GM18499 (cell line): ENCODE data around the gene PTPRN2.

ENCODE experiments used
- ATAC-seq: cut with Tn5 transposase; IDR thresholded peaks from one replicate; pipeline ENCODE4 v1.9.1; 2021; ENCODE audit warnings: moderate number of reproducible peaks; ENCODE audit not compliant: insufficient read depth, unreplicated experiment

Gene PTPRN2

DNA sequence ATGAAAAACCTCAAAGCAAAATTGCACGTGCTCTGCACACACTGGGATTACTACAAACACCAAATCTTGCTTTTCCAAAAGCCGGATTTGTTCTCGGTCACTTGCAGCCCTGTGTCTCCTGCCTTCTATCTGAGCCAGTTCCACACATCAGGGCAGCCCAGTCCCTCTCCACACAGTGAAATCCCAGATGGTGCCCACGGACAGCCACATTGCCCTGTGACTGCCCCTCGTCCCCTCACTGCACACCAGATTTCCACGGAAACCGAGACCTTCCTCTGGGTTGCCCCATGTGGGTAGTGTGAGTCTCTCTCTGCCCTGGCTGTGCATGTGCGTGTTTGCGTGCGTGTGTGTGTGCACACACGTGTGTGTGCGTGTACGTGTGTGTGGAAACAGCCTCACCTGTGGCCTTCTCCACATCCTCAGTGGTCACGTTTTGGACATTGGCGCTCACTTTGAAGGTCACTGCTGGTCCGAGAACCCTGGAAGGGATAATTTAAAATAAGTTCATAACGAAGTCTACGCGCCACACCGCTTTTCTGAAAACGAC, 506.7 kb downstream of the PTPRN2 start:
- ATAC-seq = no peak

DNA sequence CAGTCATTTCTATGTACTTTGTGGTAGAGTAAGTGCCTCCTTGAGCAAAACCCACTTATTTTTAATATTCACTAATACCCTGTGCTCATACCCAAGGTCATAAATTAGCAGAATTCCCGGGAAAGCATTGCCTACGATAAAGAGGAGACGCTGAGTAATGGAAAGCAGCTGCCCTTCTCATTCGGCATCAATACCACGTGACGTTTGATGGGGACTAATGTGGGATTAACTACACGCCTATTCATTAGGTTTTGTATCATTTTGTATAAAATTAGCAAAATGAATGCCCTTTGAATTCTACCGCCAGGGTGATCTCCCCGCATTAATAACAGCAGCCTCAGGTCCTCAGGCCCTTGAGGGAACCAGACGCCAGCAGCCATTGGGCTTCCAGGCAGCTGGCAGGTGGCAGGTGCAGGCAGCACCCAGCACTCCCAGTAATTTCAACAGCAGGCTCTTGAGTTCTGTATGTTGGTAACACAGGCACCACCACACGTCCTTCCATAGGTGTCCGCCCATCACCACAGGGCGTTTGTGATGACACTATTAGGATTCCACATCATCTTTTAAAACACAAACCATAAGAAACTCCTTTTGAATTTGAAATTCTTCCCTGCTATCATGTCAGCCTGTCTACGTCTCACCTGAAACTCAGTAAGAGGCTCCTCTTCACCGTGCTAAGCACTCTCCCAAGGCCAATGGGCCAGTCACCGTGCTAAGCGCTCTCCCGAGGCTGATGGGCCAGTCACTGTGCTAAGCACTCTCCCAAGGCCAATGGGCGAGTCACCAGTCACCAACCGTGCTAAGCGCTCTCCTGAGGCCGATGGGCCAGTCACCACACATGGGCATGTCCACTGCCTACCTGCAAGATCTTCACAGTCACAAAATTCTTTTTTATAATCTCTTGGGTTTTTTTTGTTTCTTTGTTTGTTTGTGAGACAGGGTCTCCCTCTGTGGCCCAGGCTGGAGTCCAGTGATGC, 509.4 kb downstream of the PTPRN2 start:
- ATAC-seq = no peak

DNA sequence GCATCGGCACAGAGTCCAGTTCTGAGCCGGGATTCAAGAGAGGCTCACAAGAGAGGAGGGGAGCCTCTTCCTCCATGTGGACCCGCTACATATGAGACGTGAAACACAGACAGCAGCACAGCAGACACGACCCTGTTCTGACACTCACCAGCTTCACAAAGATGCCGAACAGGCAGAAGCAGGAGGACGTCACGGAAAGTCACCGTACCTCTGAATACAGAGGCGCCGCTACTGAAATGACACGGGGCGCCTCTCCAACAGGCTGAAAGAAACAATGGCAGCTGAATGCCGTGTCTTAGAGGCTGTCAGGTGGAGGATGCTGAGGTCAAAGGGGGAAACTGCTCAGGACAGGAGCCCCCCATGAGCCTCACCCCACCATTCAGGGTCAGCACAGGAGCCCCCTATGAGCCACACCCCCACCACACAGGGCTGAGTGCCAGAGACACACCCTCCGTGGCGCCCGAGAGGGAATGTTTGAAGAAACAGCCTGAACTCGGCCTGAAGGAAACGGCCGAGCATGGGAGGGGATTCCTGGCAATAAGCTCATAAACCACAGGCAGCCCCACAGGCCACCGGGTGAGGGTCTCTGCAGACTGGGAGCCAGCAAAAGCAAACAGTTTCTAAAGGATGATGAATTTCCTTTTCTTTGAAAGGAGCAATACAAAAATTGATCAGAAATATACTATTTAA, 510.3 kb downstream of the PTPRN2 start:
- ATAC-seq = no peak

DNA sequence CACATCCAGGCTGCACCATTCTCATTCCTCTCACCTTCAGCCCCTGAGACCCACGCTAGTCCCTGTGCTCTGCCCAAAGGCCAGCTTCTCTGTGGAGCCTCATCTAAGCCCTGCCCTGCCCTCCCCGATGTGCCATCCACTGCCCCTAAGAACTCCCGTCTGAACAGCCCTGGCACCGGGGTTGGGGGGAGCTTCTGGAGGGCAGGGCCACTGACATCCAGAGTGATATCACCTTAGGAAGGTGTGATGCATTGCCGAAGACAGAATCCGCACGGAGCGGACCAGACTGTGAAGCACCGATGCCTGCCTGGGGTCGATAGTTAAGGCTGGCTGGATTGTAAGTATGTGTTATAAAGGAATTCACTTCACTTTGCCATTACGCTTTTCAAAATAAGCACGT, 511.0 kb downstream of the PTPRN2 start:
- no peak for ATAC-seq

DNA sequence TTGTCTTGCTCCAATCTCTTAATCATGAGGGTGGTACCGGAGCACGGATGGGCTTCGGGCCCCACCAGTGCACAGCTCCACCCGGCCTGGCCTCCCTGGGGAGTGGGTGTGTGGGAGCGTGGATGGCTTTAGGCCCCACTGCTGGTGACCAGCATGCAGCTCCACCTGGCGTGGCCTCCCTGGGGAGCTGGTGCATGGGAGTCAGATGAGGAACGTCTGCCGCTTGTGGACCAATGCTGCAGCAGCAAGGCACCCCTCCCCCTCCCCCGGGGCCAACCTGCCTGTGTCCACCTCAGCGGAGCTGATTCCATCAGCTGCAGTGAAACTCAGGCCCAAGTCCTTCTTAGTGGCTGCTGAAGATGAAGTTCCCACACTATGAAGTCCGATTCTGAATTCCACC, 511.4 kb downstream of the PTPRN2 start:
- ATAC-seq = no peak

DNA sequence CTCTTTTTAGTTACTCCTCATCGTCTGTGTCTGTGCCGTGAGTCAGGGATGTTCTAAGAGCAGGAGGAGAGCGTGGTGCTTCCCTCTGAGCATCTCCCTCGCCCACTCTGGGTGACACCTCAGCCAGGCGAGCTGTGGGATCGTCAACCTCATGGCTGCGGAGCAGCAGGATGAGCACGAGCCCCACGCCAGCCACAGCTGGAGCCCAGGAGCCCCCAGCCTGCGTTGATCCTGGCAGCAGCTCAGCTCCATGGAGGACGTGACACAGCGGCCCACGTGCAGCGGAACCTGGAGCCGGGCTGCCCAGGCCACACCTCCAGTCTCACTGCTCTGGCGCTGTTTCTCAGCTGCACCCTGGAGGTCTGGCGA, 512.0 kb downstream of the PTPRN2 start:
- no peak for ATAC-seq

DNA sequence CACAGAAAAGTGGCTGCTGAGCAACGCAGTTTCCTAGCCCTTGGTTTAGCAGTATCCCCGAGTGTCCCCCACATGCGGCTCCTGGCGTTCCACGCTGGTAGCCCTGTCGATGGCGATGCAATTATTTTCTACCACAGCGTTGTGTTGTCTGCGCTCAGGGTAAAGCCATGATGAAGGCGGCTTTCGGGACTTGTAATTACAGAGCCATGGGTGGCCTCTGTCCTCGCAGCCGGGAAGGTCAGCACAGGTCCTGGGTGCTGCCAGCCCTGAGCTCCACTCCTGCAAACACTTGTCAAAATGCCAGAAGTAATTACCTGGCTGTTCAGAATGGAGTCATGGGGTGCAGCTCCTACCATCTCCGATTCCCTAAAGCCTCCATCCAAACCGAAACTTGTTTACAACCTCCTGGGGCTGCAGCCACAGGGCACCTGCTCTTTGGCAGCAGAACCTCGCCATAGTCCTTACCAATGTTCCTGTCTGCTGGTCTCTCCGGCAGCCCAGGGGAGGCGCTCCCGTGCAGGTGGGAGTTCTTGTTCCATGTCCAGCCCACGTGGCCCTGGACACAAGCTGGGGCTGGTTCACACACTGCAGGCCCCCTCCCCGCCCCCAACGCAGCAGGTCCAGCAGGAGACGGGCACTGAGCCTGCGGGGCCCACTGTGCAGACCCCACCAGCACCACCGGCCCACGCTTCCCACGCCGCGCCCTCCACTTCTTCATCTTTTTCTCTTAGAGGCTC, 512.6 kb downstream of the PTPRN2 start:
- ATAC-seq = no peak

DNA sequence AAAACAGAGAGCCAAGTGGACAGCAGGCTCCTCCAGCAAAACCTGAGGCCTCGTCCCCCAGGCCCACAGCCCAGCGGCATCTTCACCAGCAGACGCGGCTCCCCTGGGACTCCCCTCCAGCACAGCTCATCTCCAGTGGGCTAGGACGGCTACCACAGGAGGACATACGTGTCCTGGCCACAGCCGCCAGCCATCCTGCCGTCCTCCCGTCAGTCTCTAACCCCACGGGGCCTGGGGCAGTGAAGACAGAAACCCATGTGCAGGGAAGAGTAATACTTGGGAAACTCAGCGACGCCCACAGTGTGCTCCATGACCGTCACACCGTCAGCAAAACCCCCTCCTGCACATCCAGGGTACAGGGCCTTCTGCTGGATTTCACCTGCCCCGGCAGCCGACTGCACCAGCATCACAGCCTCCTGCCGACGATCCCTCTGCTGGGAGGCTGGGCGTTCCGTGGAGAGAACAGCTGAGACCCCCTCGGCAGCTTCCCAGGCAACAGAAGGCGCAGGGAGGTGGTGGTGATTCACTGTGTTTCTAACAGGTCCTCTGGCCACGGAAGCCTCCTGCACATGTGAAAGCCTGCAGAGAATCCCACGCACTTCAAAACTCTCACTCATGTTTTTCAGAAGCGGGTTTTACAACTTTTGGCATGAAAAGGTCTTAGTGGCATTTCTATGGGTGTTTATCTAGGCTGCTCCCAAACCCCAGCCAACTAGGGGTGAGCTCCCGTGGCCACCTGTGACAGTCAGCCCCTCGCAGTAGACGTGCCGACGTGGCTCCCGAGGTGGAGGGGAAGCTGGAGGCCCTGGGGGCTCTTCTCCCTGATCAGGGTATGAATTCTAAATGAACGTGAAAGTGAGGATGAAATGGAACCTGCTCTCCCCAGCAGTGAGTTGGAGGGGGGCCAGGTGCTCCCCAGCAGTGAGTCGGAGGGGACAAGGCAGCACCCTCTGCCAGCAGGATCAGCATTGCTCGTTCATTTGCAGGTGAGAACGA, 513.5 kb downstream of the PTPRN2 start:
- ATAC-seq = no peak

DNA sequence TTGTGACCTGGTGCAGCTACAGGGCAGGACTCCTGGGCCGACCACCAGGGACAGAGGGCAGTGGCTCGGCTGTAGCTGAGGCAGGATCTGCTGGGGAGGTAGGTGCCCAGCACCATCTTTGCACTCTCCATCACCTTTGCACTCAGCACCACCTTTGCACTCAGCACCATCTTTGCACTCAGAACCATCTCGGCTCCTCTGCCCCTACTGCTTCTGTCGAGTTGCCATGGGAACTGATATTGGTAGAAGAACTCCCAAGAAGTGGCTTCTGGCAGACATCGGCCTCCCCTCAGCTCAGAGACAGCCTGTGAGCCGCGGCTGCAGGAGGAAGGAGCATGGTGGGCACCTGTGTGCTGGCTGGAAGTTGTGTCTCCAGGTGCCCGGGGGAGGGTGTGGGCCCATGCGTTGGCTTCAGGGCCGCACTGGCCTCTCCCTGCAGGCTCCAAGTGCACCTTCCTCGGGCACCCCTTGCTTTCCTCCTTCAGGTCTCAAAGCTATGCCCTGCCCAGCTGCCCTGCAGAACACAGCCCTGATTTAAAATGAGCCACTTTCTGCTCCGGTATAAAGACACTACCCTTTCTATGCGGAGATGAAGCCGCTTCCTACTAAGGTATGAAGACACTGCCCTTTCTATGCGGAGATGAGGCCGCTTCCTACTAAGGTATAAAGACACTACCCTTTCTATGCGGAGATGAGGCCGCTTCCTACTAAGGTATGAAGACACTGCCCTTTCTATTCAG, 514.5 kb downstream of the PTPRN2 start:
- ATAC-seq = no peak

DNA sequence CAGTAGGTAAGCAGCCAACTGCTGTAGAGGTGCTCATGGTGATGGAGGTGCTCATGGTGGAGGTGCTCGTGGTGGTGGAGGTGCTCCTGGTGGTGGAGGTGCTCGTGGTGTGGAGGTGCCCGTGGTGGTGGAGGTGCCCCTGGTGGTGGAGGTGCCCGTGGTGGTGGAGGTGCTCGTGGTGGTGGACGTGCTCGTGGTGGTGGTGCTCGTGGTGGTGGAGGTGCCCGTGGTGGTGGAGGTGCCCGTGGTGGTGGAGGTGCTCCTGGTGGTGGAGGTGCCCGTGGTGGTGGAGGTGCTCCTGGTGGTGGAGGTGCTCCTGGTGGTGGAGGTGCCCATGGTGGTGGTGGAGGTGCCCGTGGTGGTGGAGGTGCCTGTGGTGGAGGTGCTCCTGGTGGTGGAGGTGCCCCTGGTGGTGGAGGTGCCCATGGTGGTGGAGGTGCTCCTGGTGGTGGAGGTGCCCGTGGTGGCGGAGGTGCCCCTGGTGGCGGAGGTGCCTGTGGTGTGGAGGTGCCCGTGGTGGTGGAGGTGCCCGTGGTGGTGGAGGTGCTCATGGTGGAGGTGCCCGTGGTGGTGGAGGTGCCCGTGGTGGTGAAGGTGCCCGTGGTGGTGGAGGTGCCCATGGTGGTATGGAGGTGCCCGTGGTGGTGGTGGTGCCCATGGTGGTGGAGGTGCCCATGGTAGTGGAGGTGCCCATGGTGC, 517.3 kb downstream of the PTPRN2 start:
- no peak for ATAC-seq

DNA sequence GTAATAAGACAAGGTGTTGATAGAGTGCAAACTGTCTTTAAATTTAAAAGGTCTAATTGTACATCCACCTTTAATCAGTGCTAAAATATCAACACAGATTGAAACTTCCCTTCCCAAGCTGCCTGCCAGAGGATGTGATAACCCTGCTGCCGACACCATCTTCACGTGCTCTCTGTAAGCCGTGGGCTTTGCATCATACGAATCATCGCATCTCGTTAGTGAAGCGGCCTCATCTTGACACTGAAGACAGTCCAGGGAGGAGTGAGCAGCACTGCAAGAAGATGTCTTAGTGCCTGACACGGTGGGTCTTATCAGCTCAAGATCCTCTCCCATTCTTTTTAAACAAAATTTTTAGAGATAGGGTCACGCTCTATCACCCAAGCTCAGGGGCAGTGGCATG, 518.8 kb downstream of the PTPRN2 start:
- ATAC-seq = no peak

DNA sequence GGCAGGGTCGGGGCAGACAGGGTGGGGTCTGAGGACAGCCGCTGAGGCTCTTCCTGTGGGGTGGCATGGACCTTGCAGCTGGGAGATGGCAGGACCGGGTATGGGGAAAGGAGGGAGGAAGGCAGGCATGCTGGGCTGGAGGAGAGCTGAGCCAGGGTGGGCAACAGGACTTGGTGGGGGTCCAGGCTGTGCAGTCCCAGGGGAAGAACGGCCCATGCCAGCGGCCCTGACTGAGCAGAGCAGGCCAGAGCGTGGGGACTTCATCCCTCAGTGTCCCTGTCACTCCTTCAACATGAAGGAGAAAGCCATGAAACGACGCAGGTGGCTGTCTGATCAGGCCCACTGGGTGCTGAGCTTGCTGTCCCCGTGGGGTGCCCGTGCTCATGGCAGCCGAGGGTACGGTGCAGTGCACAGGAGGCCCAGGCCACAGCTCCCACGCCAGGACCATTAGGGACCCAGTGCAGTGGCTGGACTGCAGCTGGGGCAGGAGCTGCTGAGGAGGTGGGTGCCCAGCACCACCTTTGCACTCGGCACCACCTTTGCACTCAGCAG, 519.6 kb downstream of the PTPRN2 start:
- no peak for ATAC-seq

DNA sequence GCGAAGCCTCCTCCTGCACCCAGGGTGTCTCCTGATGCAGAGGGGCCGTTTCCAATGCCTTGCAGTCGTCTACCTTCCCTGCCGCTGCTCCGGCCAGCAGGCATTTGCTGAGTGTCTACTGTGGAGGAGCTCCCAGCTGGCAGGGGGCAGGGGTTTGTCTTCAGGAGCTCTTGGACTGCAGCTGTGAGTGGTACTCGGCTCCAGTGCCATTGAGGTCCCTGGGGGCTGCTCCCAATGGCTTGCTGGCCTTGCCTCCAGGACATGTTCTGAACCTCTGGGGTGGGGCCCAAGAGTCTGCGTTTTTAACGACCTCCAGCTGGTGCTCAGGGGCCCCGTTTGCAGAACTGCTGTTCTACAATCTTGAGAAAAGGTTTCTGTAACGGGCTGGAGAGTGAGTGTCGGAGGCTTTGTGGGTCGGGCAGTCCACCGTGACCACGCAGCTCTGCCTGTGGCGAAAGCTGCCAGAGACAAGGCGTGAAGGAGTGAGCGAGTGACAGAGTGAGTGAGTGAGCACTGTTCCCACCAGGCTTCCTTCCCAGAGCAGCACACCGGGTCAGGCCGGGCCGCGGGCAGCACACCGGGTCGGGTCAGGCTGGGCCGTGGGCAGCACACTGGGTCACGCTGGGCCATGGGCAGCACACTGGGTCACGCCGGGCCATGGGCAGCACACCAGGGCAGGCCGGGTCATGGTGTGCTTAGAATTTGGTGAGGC, 520.2 kb downstream of the PTPRN2 start:
- ATAC-seq = no peak

DNA sequence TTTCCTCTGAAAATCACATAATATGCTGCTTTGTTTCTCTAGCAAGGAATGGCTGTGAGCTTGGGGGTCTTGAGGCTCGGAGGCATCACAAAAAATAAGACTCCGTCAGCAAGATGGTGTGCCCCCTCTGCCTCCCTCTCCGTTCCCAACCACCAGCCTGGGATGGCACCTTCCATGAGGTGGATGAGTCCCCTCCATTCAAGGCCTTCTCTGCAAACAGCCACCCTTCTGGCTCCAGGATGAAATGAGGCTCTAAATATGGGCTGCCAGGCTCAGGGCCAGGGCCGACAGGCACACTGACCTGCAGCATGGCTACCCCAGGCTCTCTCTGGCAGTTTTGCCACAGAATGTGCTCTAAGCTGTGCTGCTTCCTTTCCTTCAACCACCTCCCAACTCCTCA, 521.5 kb downstream of the PTPRN2 start:
- no peak for ATAC-seq

DNA sequence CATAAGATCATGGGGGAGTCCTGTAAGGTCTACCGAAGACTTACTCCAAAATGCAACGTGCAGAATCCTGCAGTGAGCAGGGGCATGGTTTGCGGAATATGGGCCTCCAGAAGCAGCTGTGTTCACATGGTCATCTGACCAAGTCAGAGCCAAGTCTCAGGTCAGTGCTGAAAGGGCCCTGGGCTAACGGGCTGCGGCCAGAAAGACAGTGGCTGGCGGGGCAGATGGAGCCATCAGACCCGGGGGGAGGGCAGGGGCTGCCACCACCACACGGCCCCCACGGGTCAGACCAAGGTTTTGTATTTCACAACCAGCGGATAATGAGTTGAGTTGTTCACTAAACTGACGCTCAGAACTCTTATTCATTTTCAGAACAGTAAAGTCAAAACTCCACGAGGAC, 522.3 kb downstream of the PTPRN2 start:
- ATAC-seq = no peak

DNA sequence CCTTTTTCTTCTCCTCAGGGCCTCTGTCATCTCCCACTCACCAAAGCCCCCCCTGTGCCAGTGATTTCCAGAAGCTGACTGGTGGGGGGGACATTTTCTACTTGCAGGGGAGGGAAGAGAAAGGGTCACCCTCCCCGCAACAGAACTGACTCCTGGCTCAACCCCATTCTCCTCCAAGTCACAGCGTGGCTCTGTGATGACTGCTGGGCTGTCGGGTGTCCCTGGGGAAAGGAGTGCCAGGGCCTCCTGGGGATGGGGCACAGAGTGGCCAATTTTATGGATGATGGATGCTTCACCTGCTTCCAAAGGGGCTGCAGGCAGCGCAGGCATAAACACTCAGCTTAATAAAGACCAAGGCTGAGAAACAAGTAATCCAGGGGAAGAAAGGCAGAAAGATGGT, 523.0 kb downstream of the PTPRN2 start:
- no peak for ATAC-seq

DNA sequence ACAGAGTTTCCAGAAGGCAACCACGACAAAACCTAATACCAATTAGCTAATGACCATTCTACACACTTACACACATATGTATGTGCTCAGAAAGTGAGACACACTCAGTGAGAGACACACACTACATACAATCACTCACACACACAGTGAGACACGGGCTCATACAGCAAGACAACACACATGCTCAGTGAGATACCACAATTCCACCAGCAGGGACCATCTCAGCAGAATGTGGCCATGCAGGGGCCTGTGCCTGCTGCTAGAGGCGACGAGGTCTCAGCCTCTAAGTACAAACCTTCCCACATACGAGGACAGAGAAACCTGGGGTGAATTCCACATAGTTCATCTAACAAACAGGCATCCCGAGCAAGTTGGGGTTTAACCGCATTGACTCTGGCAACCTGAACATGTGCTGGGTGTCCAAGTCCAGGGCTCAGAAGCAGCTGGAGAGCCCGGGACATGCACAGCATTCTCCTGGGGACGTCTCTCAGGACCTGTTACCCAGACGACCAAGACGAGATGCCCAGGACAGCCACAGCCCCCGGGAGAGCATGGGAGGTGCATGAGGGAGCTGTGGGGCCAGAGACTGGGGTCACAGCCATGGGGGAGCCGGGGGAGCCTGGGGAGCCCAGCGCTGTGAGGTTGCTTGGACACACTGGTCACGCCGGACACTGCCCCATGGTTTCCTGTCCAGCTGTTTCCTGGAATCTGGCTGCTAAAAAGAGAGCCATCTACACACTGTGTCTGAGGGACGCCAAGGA, 523.6 kb downstream of the PTPRN2 start:
- no peak for ATAC-seq
